GM19025 (cell line): Measurements from ENCODE around the gene FMN1.

Experiments used
- ATAC-seq: cut with Tn5 transposase; IDR thresholded peaks from one replicate; pipeline ENCODE4 v1.9.1; 2021; ENCODE audit warnings: mild to moderate bottlenecking, low read depth, moderate library complexity; ENCODE audit not compliant: unreplicated experiment

Gene FMN1

GRCh38 chr15:33068511-33068990, 126.0 kb downstream of the FMN1 start:
- ATAC-seq, result no peak

- no peak for ATAC-seq
Measured at GRCh38 chr15:33068007-33068481, 126.5 kb downstream of the FMN1 start.

GRCh38 chr15:33067456-33067855, 127.1 kb downstream of the FMN1 start:
- ATAC-seq, result no peak

GRCh38 chr15:33066584-33066983, 127.9 kb downstream of the FMN1 start:
- ATAC-seq, result no peak

GRCh38 chr15:33064878-33065277, 129.6 kb downstream of the FMN1 start:
- no peak for ATAC-seq

- ATAC-seq, result no peak
Measured at GRCh38 chr15:33059184-33059583, 135.3 kb downstream of the FMN1 start.

- ATAC-seq, result no peak
Measured at GRCh38 chr15:33057845-33058244, 136.7 kb downstream of the FMN1 start.

GRCh38 chr15:33055962-33056361, 138.6 kb downstream of the FMN1 start:
- no peak for ATAC-seq

- ATAC-seq, result no peak
Measured at GRCh38 chr15:33051528-33051927, 143.0 kb downstream of the FMN1 start.

- ATAC-seq, result no peak
Measured at GRCh38 chr15:33048255-33048654, 146.3 kb downstream of the FMN1 start.

- no peak for ATAC-seq
Measured at GRCh38 chr15:33047077-33047476, 147.4 kb downstream of the FMN1 start.

- no peak for ATAC-seq
Measured at GRCh38 chr15:33046329-33046728, 148.2 kb downstream of the FMN1 start.

- no peak for ATAC-seq
Measured at GRCh38 chr15:33045066-33045810, 149.3 kb downstream of the FMN1 start.

GRCh38 chr15:33044598-33044997, 149.9 kb downstream of the FMN1 start:
- no peak for ATAC-seq

- no peak for ATAC-seq
Measured at GRCh38 chr15:33043636-33044035, 150.9 kb downstream of the FMN1 start.

- ATAC-seq, result no peak
Measured at GRCh38 chr15:33040496-33040895, 154.0 kb downstream of the FMN1 start.

- no peak for ATAC-seq
Measured at GRCh38 chr15:33034588-33034987, 159.9 kb downstream of the FMN1 start.

GRCh38 chr15:33032053-33032452, 162.5 kb downstream of the FMN1 start:
- no peak for ATAC-seq

- no peak for ATAC-seq
Measured at GRCh38 chr15:33031324-33031821, 163.1 kb downstream of the FMN1 start.

- ATAC-seq, result no peak
Measured at GRCh38 chr15:33030315-33030714, 164.2 kb downstream of the FMN1 start.

- no peak for ATAC-seq
Measured at GRCh38 chr15:33029109-33029652, 165.3 kb downstream of the FMN1 start.

GRCh38 chr15:33028495-33028894, 166.0 kb downstream of the FMN1 start:
- ATAC-seq, result no peak
